Osteocyte (in vitro differentiated cells): ENCODE data around the gene AVEN. TPM values are rescaled to one million over a fixed set of nuclear protein-coding genes. Genes with fewer than 3 reads are reported as not detected.

ENCODE experiments used
- DNase-seq: peaks from one replicate; pipeline ENCODE4 v3.0.0; 2021; ENCODE audit warnings: mixed read lengths; ENCODE audit not compliant: unreplicated experiment; ENCODE audit errors: extremely low spot score
- H3K27ac Mint-ChIP-seq: one replicate; pipeline ENCODE4 v1.8.0; 2021; ENCODE audit warnings: mild to moderate bottlenecking, mixed read lengths; ENCODE audit not compliant: unreplicated experiment
- H3K27me3 Mint-ChIP-seq: one replicate; pipeline ENCODE4 v1.8.0; 2021; ENCODE audit warnings: mixed read lengths; ENCODE audit not compliant: unreplicated experiment
- H3K36me3 Mint-ChIP-seq: one replicate; pipeline ENCODE4 v1.8.0; 2021; ENCODE audit warnings: mixed read lengths; ENCODE audit not compliant: unreplicated experiment
- H3K4me1 Mint-ChIP-seq: one replicate; pipeline ENCODE4 v1.8.0; 2021; ENCODE audit warnings: mixed read lengths; ENCODE audit not compliant: unreplicated experiment
- H3K4me3 Mint-ChIP-seq: one replicate; pipeline ENCODE4 v1.8.0; 2021; ENCODE audit warnings: mild to moderate bottlenecking, moderate library complexity, mixed read lengths; ENCODE audit not compliant: unreplicated experiment
- H3K9me3 Mint-ChIP-seq: one replicate; pipeline ENCODE4 v1.8.0; 2021; ENCODE audit warnings: mixed read lengths; ENCODE audit not compliant: unreplicated experiment
- CTCF ChIP-seq: fragments of 200-600 bp; sonication (generic); IDR thresholded peaks from 2 replicates; pipeline ENCODE4 v1.5.0; 2021; ENCODE audit warnings: antibody characterized with exemption, mild to moderate bottlenecking, moderate library complexity
- total RNA-seq: library from RNA; stranded (reverse); gene quantifications from 2 replicates; pipeline ENCODE4 v1.2.1, GENCODE V29; 2021

The AVEN gene
- total RNA-seq, 1 donor from 2014 or later = 12.5 TPM

GRCh38 chr15:33840615-33841014 is 198.4 kb downstream of the AVEN start:
- no peak for DNase-seq
- Mint-ChIP-seq H3K27me3 (peaks cover 2% of the 10 kb centered on the region), H3K27ac (no peak overlapping the region), H3K9me3 (peaks cover 5% of the 10 kb centered on the region), H3K4me1 (no peaks in the 10 kb centered on the region), H3K36me3 (no peaks in the 10 kb centered on the region), H3K4me3 (no peak overlapping the region)
- no peak for TF ChIP-seq CTCF

- no peak for DNase-seq
- H3K4me1 Mint-ChIP-seq = no peaks in the 10 kb centered on the region
- peaks cover 2% of the 10 kb centered on the region for H3K27me3 Mint-ChIP-seq
- no peak overlapping the region for H3K27ac Mint-ChIP-seq
- no peak overlapping the region for H3K4me3 Mint-ChIP-seq
- no peaks in the 10 kb centered on the region for H3K36me3 Mint-ChIP-seq
- TF ChIP-seq CTCF = no peak
- peaks cover 5% of the 10 kb centered on the region for H3K9me3 Mint-ChIP-seq
These were observed 199.5 kb downstream of the AVEN start for GRCh38 chr15:33839540-33839939.

- Mint-ChIP-seq H3K4me1 (no peaks in the 10 kb centered on the region), H3K4me3 (no peak overlapping the region), H3K27ac (no peak overlapping the region), H3K36me3 (no peaks in the 10 kb centered on the region), H3K27me3 (peaks cover 2% of the 10 kb centered on the region), H3K9me3 (peaks cover 5% of the 10 kb centered on the region)
- TF ChIP-seq CTCF = no peak
- no peak for DNase-seq
These were observed 201.7 kb downstream of the AVEN start for GRCh38 chr15:33837294-33837693.

- H3K36me3 Mint-ChIP-seq = no peaks in the 10 kb centered on the region
These were observed 203.9 kb downstream of the AVEN start for GRCh38 chr15:33834892-33835743.

More at GRCh38 chr15:33834892-33835743, 203.9 kb downstream of the AVEN start:
- H3K4me1 Mint-ChIP-seq = no peaks in the 10 kb centered on the region
- H3K27ac Mint-ChIP-seq = no peak overlapping the region
- no peak overlapping the region for H3K4me3 Mint-ChIP-seq
- TF ChIP-seq CTCF = no peak
- H3K27me3 Mint-ChIP-seq = peaks cover 9% of the 10 kb centered on the region
- no peak for DNase-seq
- peaks cover 5% of the 10 kb centered on the region for H3K9me3 Mint-ChIP-seq
